ENCODE results near the gene TBCE. TPM values are rescaled to one million over a fixed set of nuclear protein-coding genes. Genes with fewer than 3 reads are reported as not detected.
A peak's percentile ranks its signal among the peaks of the same experiment; 100 is the strongest.

Gene TBCE
- total RNA-seq, 1 donor from 2014 or later: 28.3 TPM

GRCh38 chr1:235495551-235495950, 128.3 kb downstream of the TBCE start:
- no peaks in the 10 kb centered on the region for H3K9me3 Mint-ChIP-seq (ENCODE audit: unreplicated experiment)
- no peak overlapping the region for H3K9ac ChIP-seq (ENCODE audit: low read length)
- DNase-seq (ENCODE audit: low read depth) (no peak), FAIRE-seq (no peak)
- no peak overlapping the region for H2AFZ ChIP-seq (ENCODE audit: low read depth, low read length)
- peaks cover 4% of the 10 kb centered on the region for H3K4me1 Mint-ChIP-seq (ENCODE audit: low read depth, unreplicated experiment)
- peaks cover 45% of the 10 kb centered on the region for H3K79me2 ChIP-seq (ENCODE audit: insufficient read depth, low read length)
- H4K20me1 ChIP-seq (ENCODE audit: insufficient read depth, low read length): peaks cover 31% of the 10 kb centered on the region
- H3K27ac Mint-ChIP-seq (ENCODE audit: unreplicated experiment): no peak overlapping the region
- H3K9me3 ChIP-seq (ENCODE audit: insufficient read depth, low read depth, low read length): no peaks in the 10 kb centered on the region
- H3K27me3 ChIP-seq (ENCODE audit: insufficient read depth, low read length): no peaks in the 10 kb centered on the region
- no peaks in the 10 kb centered on the region for H3K27me3 Mint-ChIP-seq (ENCODE audit: low read depth, unreplicated experiment)
- no peak overlapping the region for H3K4me3 Mint-ChIP-seq (ENCODE audit: unreplicated experiment)
- no peaks in the 10 kb centered on the region for H3K4me1 ChIP-seq (ENCODE audit: insufficient read depth, low read length)
- H3K36me3 Mint-ChIP-seq (ENCODE audit: low read depth, unreplicated experiment): peaks cover 12% of the 10 kb centered on the region
- no peak overlapping the region for H3K4me2 ChIP-seq (ENCODE audit: low read length)
- H3K27ac ChIP-seq (ENCODE audit: low read depth, low read length): no peak overlapping the region
- peaks cover 8% of the 10 kb centered on the region for H3K36me3 ChIP-seq (ENCODE audit: insufficient read depth, low read length)
- H3K4me3 ChIP-seq (ENCODE audit: insufficient read depth, low read depth, low read length): no peak overlapping the region
- TF ChIP-seq EZH2 (IDR thresholded peaks at IDR 0.05; ENCODE audit: insufficient read depth, low read length) (no peak), CTCF (IDR thresholded peaks at IDR 0.05; ENCODE audit: insufficient read depth, low read depth, low read length) (no peak)

- H3K27ac Mint-ChIP-seq (ENCODE audit: unreplicated experiment): peak overlapping the region; percentile 56
- Histone ChIP-seq H3K36me3 (ENCODE audit: insufficient read depth, low read length) (no peaks in the 10 kb centered on the region), H3K27me3 (ENCODE audit: insufficient read depth, low read length) (no peaks in the 10 kb centered on the region), H3K79me2 (ENCODE audit: insufficient read depth, low read length) (peaks cover 75% of the 10 kb centered on the region), H3K4me3 (ENCODE audit: insufficient read depth, low read depth, low read length) (no peak overlapping the region), H2AFZ (ENCODE audit: low read depth, low read length) (no peak overlapping the region), H4K20me1 (ENCODE audit: insufficient read depth, low read length) (peaks cover 43% of the 10 kb centered on the region), H3K27ac (ENCODE audit: low read depth, low read length) (no peak overlapping the region), H3K4me1 (ENCODE audit: insufficient read depth, low read length) (peaks cover 6% of the 10 kb centered on the region), H3K9ac (ENCODE audit: low read length) (no peak overlapping the region), H3K4me2 (ENCODE audit: low read length) (peak overlapping the region; percentile 2), H3K9me3 (ENCODE audit: insufficient read depth, low read depth, low read length) (no peaks in the 10 kb centered on the region)
- H3K27me3 Mint-ChIP-seq (ENCODE audit: low read depth, unreplicated experiment): no peaks in the 10 kb centered on the region
- FAIRE-seq (no peak), DNase-seq (ENCODE audit: low read depth) (peak; percentile 69)
- H3K36me3 Mint-ChIP-seq (ENCODE audit: low read depth, unreplicated experiment): no peaks in the 10 kb centered on the region
- TF ChIP-seq EZH2 (IDR thresholded peaks at IDR 0.05; ENCODE audit: insufficient read depth, low read length): no peak
- TF ChIP-seq CTCF (IDR thresholded peaks at IDR 0.05; ENCODE audit: insufficient read depth, low read depth, low read length): no peak
- H3K4me1 Mint-ChIP-seq (ENCODE audit: low read depth, unreplicated experiment): peaks cover 8% of the 10 kb centered on the region
- H3K9me3 Mint-ChIP-seq (ENCODE audit: unreplicated experiment): no peaks in the 10 kb centered on the region
- peak overlapping the region; percentile 45 for H3K4me3 Mint-ChIP-seq (ENCODE audit: unreplicated experiment)
Observed at GRCh38 chr1:235500971-235501540, 133.8 kb downstream of the TBCE start.

Other genes with a start within 250 kb of the TBCE start
- gene TOMM20, start 238.6 kb upstream of the TBCE start, total RNA-seq: 136 and 143 TPM in 2 replicates
- 102 and 129 TPM in 2 replicates for gene RBM34, start 206.2 kb upstream of the TBCE start, total RNA-seq
- gene ARID4B, start 39.2 kb upstream of the TBCE start, total RNA-seq: 35.9 and 38.6 TPM in 2 replicates
- 34.8 and 39.1 TPM in 2 replicates for gene GGPS1, start 38.9 kb upstream of the TBCE start, total RNA-seq
- 38.1 and 40.5 TPM in 2 replicates for gene B3GALNT2, start 137.0 kb downstream of the TBCE start, total RNA-seq

All from astrocyte (in vitro differentiated cells and primary cell).